GM12874 (cell line): ENCODE measurements around the gene BAG3.

Experiments
- CTCF ChIP-seq: IDR thresholded peaks from 2 replicates; pipeline ENCODE4 v1.5.1; 2011; ENCODE audit warnings: low read depth, mild to moderate bottlenecking, control low read depth, low read length, moderate library complexity; ENCODE audit not compliant: insufficient read depth

The BAG3 gene

GRCh38 chr10:119679480-119679829 is 28.3 kb downstream of the BAG3 start:
- no peak for TF ChIP-seq CTCF

- no peak for TF ChIP-seq CTCF
Observed at GRCh38 chr10:119680050-119680449, 28.9 kb downstream of the BAG3 start.

GRCh38 chr10:119680650-119681081 is 29.5 kb downstream of the BAG3 start:
- no peak for TF ChIP-seq CTCF

GRCh38 chr10:119686465-119687191 is 35.4 kb downstream of the BAG3 start:
- peak; percentile 89 for TF ChIP-seq CTCF

- TF ChIP-seq CTCF: no peak
Observed at GRCh38 chr10:119687192-119688032, 36.2 kb downstream of the BAG3 start.

GRCh38 chr10:119688033-119688508 is 36.9 kb downstream of the BAG3 start:
- TF ChIP-seq CTCF: 0 out of 2 replicates have a peak, but pooled peaks have one; percentile 22

GRCh38 chr10:119689016-119689580 is 37.9 kb downstream of the BAG3 start:
- TF ChIP-seq CTCF: no peak
